Body of pancreas (tissue), 4 donors: Measurements from ENCODE around the gene C16orf74. TPM values are rescaled to one million over a fixed set of nuclear protein-coding genes. Genes with fewer than 3 reads are reported as not detected.

Source experiments
- ATAC-seq: fragments of 150-250 bp; one replicate; pipeline ENCODE4 v1.9.1; 2016
- DNase-seq, 4 donors: peaks; one replicate each; pipeline ENCODE4 v3.0.0-alpha.2; 2019
- H3K27ac ChIP-seq, 4 donors: fragments of 200-600 bp; sonication (generic); 1 replicate in 3 of 4; 2 replicates in 1 of 4; pipeline versions ENCODE4 v1.5.1 to v1.6.1; 2016 to 2019; ENCODE audit warnings: mild to moderate bottlenecking in 1 of 4, mixed read lengths in 1 of 4, moderate library complexity in 1 of 4
- H3K27me3 ChIP-seq, 2 donors: fragments of 200-600 bp; sonication (generic); one replicate each; pipeline ENCODE4 v1.6.0; 2016; ENCODE audit warnings: mild to moderate bottlenecking in 1 of 2
- H3K36me3 ChIP-seq, 2 donors: fragments of 200-600 bp; sonication (generic); replicated peaks in 1 of 2; 2 replicates each; pipeline ENCODE4 v1.5.1; 2016; ENCODE audit warnings: low read depth in 2 of 2; ENCODE audit not compliant: insufficient read depth in 1 of 2
- H3K4me1 ChIP-seq: fragments of 200-600 bp; sonication (generic); one replicate; pipeline ENCODE4 v1.6.0; 2016
- H3K4me3 ChIP-seq, 2 donors: fragments of 200-600 bp; sonication (generic); 1 replicate in 1 of 2; 2 replicates in 1 of 2; pipeline ENCODE4 v1.5.1; 2016 to 2019
- H3K9me3 ChIP-seq, 3 donors: fragments of 200-600 bp; sonication (generic); 1 replicate in 2 of 3; 2 replicates in 1 of 3; pipeline ENCODE4 v1.5.1; 2016
- POLR2A ChIP-seq, 3 donors: fragments of 450-650 bp; IDR thresholded peaks; one replicate each; pipeline ENCODE4 v1.6.1; 2016; ENCODE audit warnings: antibody characterized with exemption in 3 of 3, mild to moderate bottlenecking in 2 of 3
- WGBS, 2 donors: methylation state at CpG; one replicate each; pipeline ENCODE4 v1.1.5; 2017; 5-methylcytosine and 5-hydroxymethylcytosine counted together
- intact Hi-C: fragments of 100-400 bp; cut with DNase I; formaldehyde crosslinking; loops from one replicate; pipeline ENCODE4 v1.15.1; 2023
- total RNA-seq, 2 donors: library from RNA; depleted of rRNA; stranded (reverse); fragments of >200 nt; gene quantifications; one replicate each; pipeline ENCODE4 v1.1.0, GENCODE V29; 2016
- TF ChIP-seq, protein P1 (sequence below), 7 experiments: fragments of 450-650 bp in 4 of 7; fragments of 200-600 bp in 3 of 7; sonication (generic) in 3 of 7; IDR thresholded peaks; one replicate each; pipeline ENCODE4 v1.5.1; 2016 to 2019; ENCODE audit warnings: antibody characterized with exemption in 7 of 7

Gene C16orf74
- total RNA-seq, 2 donors from 2014 or later, result 1.0 to 5.9 TPM

DNA sequence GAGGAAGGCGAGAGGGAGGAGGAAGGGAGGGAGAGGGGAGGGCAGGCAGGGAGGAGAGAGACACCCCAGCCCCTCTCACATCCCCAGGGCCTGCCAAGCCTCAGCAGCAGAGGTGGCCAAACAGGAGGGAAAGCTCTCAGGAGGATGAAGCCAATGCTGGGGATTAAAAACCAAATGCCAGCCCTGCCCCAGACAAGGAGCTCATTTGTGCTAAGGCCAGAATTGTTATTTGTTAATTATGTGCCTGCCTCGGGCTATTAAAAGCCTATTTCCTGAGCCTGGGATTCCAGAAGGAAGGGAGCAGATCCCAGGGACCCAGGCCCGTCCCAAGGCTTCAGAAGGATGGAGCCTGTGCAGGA, 34.2 kb downstream of the C16orf74 start:
- ATAC-seq, result no peak
- intact Hi-C loops, result loop anchor here (10.0 kb wide), 2 partner anchors 292 to 442 kb away; no protein-coding TSS in a partner anchor
- H3K9me3 ChIP-seq, result peaks cover 0 to 5% (median 0%) of the 10 kb centered on the region in 3 donors
- DNase-seq, result no peak
- 68 to 74% methylated on average over 3 of the region's 3 CpGs for WGBS, 2 donors
- H3K4me3 ChIP-seq, result no peak overlapping the region
- no peak for TF ChIP-seq POLR2A (IDR thresholded peaks at IDR 0.05)
- TF ChIP-seq, protein P1, sequence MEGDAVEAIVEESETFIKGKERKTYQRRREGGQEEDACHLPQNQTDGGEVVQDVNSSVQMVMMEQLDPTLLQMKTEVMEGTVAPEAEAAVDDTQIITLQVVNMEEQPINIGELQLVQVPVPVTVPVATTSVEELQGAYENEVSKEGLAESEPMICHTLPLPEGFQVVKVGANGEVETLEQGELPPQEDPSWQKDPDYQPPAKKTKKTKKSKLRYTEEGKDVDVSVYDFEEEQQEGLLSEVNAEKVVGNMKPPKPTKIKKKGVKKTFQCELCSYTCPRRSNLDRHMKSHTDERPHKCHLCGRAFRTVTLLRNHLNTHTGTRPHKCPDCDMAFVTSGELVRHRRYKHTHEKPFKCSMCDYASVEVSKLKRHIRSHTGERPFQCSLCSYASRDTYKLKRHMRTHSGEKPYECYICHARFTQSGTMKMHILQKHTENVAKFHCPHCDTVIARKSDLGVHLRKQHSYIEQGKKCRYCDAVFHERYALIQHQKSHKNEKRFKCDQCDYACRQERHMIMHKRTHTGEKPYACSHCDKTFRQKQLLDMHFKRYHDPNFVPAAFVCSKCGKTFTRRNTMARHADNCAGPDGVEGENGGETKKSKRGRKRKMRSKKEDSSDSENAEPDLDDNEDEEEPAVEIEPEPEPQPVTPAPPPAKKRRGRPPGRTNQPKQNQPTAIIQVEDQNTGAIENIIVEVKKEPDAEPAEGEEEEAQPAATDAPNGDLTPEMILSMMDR (IDR thresholded peaks at IDR 0.05), result no peak
- H3K27ac ChIP-seq, result no peak overlapping the region
- H3K27me3 ChIP-seq, result no peaks in the 10 kb centered on the region
- no peaks in the 10 kb centered on the region for H3K36me3 ChIP-seq
- no peaks in the 10 kb centered on the region for H3K4me1 ChIP-seq

DNA sequence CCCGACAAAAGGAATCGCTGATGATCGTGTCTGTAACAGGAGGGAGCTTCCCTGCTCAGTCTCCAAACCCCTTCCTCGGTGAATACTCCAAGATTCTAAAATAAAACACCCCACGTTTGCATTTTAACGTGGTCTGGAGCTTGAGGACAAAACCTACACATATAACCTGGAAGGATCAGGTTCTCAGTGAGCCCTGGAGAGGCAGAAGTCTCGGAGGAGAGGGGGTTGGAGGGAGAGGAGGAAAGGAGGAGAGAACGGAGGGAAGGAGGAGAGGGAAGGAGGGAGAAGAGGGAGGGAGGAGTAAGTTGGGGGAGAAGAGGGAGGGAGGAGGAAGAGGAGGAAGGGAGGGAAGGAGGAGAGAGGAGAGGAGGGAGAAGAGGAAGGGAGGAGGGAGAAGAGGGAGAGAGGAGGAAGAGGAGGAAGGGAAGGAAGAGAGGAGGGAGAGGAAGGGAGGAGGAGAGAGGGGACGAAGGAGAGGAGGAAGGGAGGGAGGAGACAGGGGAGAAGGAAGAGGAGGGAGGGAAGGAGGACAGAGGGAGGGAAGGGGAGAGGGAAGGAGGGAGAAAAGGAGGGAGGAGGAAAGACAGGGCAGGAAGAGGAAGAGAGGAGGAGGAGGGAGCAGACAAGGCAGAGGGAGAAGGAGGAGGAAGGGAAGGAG, 34.7 kb downstream of the C16orf74 start:
- Histone ChIP-seq H3K9me3 (peaks cover 0 to 5% (median 0%) of the 10 kb centered on the region in 3 donors), H3K36me3 (no peaks in the 10 kb centered on the region), H3K27me3 (no peaks in the 10 kb centered on the region), H3K27ac (no peak overlapping the region), H3K4me1 (no peaks in the 10 kb centered on the region), H3K4me3 (no peak overlapping the region)
- DNase-seq (no peak), ATAC-seq (no peak)
- TF ChIP-seq, protein P1 (IDR thresholded peaks at IDR 0.05), result no peak
- intact Hi-C loops, result loop anchor here (10.0 kb wide), 2 partner anchors 291 to 441 kb away; no protein-coding TSS in a partner anchor
- WGBS, 2 donors, result 63 to 65% methylated on average over 9 of the region's 9 CpGs

DNA sequence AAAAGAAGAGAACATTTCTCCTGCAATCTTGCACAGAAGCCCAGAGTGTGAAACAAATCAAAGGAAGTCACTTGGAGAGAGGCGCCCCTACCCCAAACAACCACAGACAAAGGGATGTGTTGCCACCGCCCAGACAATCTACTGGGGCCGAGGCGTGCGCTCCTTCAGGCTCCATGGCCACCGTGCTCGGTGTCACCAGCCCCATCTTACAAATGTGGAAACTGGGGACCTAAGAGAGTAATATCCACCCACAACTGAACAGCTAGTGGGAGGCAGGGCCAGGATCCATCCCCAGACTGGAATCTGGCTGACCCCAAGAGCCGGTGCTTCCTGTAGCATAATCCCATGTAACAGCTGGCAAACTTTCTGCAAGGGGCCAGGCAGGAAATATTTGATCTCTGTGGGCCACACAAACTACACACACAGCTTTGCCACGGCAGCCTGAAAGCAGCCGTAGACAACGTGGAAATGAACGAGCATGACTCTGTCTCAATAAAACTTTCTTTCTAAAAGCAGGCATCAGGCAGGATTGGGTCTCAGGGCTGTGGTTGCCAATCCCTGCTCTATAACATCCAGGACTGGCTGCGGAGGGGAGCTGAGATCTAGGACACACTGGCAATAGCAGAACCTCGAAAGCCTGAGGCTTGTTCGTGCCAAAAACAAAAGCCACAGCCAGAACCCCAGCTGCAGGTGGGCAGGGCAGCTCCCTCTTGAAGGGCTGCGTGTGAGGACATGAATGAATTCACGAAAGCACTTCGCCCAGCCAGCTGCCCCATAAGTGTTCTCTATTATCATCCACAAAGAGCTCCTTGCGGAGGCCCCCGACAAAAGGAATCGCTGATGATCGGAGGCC, 35.5 kb downstream of the C16orf74 start:
- TF ChIP-seq, protein P1 (IDR thresholded peaks at IDR 0.05), result no peak
- Histone ChIP-seq H3K27me3 (no peaks in the 10 kb centered on the region), H3K9me3 (peaks cover 0 to 5% (median 0%) of the 10 kb centered on the region in 3 donors), H3K4me3 (no peak overlapping the region), H3K36me3 (no peaks in the 10 kb centered on the region), H3K4me1 (no peaks in the 10 kb centered on the region), H3K27ac (no peak overlapping the region)
- no peak for DNase-seq
- intact Hi-C loops, result loop anchor here (10.0 kb wide), 2 partner anchors 291 to 441 kb away; no protein-coding TSS in a partner anchor
- ATAC-seq, result no peak
- 65 to 87% methylated on average over 19 to 22 of the region's 22 CpGs for WGBS, 2 donors

DNA sequence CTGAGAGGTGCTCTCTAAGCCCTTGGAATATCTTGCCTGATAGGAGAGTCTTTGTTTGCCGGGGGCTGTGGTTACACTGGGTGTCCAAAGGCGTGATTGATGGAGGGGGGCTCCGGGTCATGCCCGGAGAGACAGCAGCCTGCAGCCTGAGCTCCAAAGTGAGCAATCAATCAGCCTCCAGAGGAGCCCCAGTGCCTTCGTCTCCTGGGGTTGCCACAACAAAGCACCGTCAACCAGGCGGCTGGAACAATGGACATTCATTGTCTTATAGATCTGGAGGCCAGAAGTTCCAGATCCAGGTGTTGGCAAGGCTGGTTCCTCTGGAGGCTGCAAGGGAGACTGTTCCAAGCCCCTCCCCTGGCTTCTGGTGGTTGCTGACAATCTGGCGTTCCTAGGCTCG, 38.1 kb downstream of the C16orf74 start:
- DNase-seq (no peak), ATAC-seq (no peak)
- intact Hi-C loops, result loop anchor here (10.0 kb wide), 2 partner anchors 288 to 438 kb away; no protein-coding TSS in a partner anchor
- Histone ChIP-seq H3K27me3 (no peaks in the 10 kb centered on the region), H3K36me3 (no peaks in the 10 kb centered on the region), H3K9me3 (peaks cover 0 to 5% (median 0%) of the 10 kb centered on the region in 3 donors), H3K4me3 (no peak overlapping the region), H3K4me1 (no peaks in the 10 kb centered on the region), H3K27ac (no peak overlapping the region)
- TF ChIP-seq, protein P1 (IDR thresholded peaks at IDR 0.05), result no peak
- TF ChIP-seq POLR2A (IDR thresholded peaks at IDR 0.05), result no peak
- 51 to 53% methylated on average over 6 to 9 of the region's 9 CpGs for WGBS, 2 donors
